HG02973 (cell line): Measurements from ENCODE around the gene PRELID3B.

Experiments
- ATAC-seq: cut with Tn5 transposase; IDR thresholded peaks from one replicate; pipeline ENCODE4 v1.9.1; 2021; ENCODE audit warnings: moderate library complexity; ENCODE audit not compliant: unreplicated experiment

The PRELID3B gene

GRCh38 chr20:58997141-58997770 is 45.3 kb downstream of the PRELID3B start:
- no peak for ATAC-seq

GRCh38 chr20:58996226-58996611 is 46.4 kb downstream of the PRELID3B start:
- no peak for ATAC-seq

DNA sequence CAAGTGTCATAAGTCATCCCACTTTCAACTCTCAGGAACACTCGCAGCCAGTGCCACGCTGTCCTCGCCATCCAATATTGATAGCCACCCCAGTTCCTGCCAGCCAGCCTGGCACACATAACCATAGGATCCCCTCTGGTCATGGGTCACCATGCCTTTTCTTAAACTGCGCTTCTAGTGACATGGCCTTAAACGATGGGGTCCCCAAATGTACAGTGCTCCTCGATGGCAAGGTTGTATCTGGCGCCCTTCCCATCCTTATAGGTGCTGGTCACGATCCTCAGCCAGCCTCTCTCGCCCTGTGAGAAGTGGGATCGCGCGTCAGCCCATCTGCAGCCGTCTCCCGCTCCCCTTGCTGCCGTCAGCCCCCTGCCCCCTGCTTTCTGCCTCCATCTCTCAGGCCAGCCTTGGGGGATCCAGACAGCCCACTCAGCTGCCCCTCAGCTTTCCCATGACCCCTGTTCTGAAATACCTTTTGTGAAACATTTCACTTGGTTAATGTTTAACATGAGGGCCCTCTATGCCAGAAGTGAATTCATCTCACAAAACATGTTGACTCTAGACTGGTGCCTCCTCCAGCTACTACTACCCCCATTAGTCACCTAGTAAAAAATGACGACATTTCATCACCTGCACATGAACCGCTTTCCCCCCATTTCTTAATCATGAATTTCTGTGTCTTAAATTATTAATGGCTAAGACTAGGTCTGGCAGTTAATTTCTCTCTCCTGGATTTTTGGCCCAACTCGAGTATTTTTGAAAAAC is 46.9 kb downstream of the PRELID3B start:
- no peak for ATAC-seq

DNA sequence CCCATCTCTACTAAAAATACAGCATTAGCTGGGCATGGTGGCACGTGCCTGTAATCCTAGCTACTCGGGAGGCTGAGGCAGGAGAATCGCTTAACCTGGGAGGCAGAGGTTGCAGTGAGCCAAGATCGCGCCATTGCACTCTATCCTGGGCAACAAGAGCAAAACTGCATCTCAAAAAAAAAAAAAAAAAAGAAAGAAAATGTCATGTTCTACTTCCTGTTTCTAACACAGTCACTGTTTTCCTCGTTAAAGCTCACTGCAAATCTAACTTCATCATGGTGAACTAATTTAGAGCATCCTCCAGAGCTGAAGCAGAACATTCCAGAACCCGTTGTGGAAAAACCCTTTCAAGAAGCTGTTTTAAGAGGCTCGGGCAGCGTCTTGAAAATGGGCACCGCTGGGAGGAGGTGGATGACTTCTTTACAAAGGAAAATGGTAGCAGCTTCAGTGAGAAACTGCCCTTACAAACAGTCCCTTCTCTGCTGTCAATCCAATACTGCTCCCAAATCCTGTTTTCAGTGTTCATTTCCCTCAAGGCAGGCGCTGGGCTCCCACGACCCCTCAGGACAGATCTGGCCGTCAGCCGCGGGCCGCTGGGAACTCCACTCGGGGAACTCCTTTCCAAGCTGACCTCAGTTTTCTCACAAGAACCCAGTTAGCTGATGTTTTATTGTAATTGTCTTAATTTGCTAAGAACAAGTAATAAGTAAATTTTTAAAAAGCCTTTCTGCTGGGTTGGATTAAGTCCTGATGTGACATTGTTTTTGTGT is 48.0 kb downstream of the PRELID3B start:
- ATAC-seq, result no peak

GRCh38 chr20:58993332-58994248 is 49.0 kb downstream of the PRELID3B start:
- no peak for ATAC-seq

DNA sequence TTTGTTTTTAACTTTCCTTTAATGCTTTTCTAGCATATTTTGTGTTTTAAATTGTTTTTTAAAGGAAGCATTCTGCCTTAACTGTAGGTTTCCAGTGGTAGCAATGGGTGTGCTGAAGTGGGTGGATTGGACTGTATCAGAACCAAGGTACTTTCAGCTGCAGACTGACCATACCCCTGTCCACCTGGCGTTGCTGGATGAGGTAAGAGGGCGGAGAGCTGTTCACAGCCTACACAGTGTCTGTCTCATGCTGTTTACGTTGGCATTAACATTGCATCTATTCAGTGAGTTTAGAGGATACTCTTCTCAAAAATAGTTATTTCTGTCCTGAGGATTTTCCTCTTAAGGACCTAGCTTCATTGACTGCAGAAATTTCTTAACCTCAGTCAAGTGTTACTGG is 49.7 kb downstream of the PRELID3B start:
- no peak for ATAC-seq

GRCh38 chr20:58991715-58992114 is 50.9 kb downstream of the PRELID3B start:
- ATAC-seq, result no peak

GRCh38 chr20:58990651-58991445 is 51.7 kb downstream of the PRELID3B start:
- no peak for ATAC-seq

DNA sequence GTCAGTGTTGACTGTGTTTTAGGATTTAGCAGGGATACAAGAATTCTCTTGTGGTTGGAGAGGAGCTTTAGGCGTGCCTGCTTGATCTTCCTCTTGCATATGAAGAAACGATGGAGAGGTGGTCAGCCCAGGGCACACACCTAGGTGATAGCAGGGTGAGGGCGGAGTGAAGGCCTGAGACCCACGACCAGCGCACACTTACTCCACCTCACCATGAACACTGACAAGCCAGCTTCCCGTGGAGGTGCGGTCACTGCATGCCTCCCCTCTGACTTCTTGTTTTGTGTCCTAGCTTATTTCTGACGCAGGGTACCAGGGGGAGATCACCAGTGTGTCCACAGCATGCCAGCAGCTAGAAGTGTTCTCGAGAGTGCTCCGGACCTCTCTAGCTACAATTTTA is 53.4 kb downstream of the PRELID3B start:
- ATAC-seq, result no peak

DNA sequence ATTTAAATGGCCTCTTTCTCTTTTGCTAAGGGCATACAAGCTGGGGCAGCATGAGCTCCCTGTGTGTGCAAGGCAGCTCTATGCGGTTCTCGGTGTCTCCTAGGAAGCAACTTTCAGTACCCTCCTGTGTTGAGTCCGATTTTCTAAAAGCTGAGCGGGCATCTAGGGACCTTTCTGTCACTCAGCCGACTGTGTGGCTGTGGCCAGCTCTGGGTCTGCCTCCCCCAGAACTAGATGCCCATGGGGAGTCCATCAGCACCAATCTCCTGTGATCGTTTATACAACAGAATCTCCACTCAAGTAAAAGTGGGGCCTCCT is 54.1 kb downstream of the PRELID3B start:
- ATAC-seq, result no peak

- ATAC-seq, result no peak
These were observed 54.6 kb downstream of the PRELID3B start for GRCh38 chr20:58987790-58988564.

GRCh38 chr20:58986968-58987517 is 55.5 kb downstream of the PRELID3B start:
- no peak for ATAC-seq

GRCh38 chr20:58986286-58986967 is 56.2 kb downstream of the PRELID3B start:
- no peak for ATAC-seq

GRCh38 chr20:58985656-58986055 is 56.9 kb downstream of the PRELID3B start:
- ATAC-seq, result no peak

GRCh38 chr20:58984691-58985090 is 57.9 kb downstream of the PRELID3B start:
- ATAC-seq, result no peak
